A549 (cell line): ENCODE results near the gene HMSD.

Experiments used
- CEBPB ChIP-seq, 2 experiments: fragments of >200 bp in 1 of 2; sonication (Bioruptor Twin) in 1 of 2; formaldehyde crosslinking in 1 of 2; IDR thresholded peaks; 2 replicates each; pipeline ENCODE4 v1.6.1; 2012 to 2016
- CTCF ChIP-seq: fragments of >200 bp; sonication (Bioruptor Twin); formaldehyde crosslinking; IDR thresholded peaks from 3 replicates; pipeline ENCODE4 v1.5.1; 2016
- EP300 ChIP-seq, 2 experiments: fragments of >200 bp; sonication (Bioruptor Twin); formaldehyde crosslinking; IDR thresholded peaks; 2 replicates in 1 of 2; 3 replicates in 1 of 2; pipeline ENCODE4 v1.6.1; 2016 to 2017
- MAFK ChIP-seq: fragments of 450-650 bp; IDR thresholded peaks from 2 replicates; pipeline ENCODE4 v1.6.1; 2014; ENCODE audit not compliant: partially characterized antibody
- POLR2A ChIP-seq: IDR thresholded peaks from 2 replicates; pipeline ENCODE4 v1.6.1; 2012; ENCODE audit warnings: mild to moderate bottlenecking, low read length
- RCOR1 ChIP-seq: fragments of 150-350 bp; IDR thresholded peaks from 2 replicates; pipeline ENCODE4 v1.6.1; 2014; ENCODE audit warnings: antibody characterized with exemption, low read length, low read depth
- REST ChIP-seq: fragments of 200-600 bp; sonication (generic); IDR thresholded peaks from 2 replicates; pipeline ENCODE4 v1.6.1; 2016; ENCODE audit warnings: antibody characterized with exemption, mild to moderate bottlenecking, moderate library complexity
- RFX5 ChIP-seq: fragments of 450-650 bp; IDR thresholded peaks from 2 replicates; pipeline ENCODE4 v1.7.1; 2014; ENCODE audit warnings: antibody characterized with exemption, mild to moderate bottlenecking, moderate library complexity
- ZSCAN20 ChIP-seq: fragments of 250-450 bp; sonication (Bioruptor Pico); IDR thresholded peaks from 2 replicates; pipeline ENCODE4 v1.8.0; 2022; ENCODE audit warnings: mild to moderate bottlenecking, moderate library complexity

- TF ChIP-seq RFX5 (no peak), POLR2A (no peak), CTCF (no peak), EP300 (IDR thresholded peaks at IDR 0.05) (no peak), RCOR1 (no peak), MAFK (no peak), REST (no peak), CEBPB (IDR thresholded peaks at IDR 0.05) (no peak), ZSCAN20 (CRISPR knock-in tag) (no peak)
These were observed 15.8 kb downstream of the HMSD start for GRCh38 chr18:63964908-63965307.
